GM19397 (cell line): ENCODE results near the gene RECQL5.

Experiments used
- ATAC-seq: cut with Tn5 transposase; IDR thresholded peaks from one replicate; pipeline ENCODE4 v1.9.1; 2021; ENCODE audit warnings: mild to moderate bottlenecking, moderate library complexity; ENCODE audit not compliant: unreplicated experiment

The RECQL5 gene

DNA sequence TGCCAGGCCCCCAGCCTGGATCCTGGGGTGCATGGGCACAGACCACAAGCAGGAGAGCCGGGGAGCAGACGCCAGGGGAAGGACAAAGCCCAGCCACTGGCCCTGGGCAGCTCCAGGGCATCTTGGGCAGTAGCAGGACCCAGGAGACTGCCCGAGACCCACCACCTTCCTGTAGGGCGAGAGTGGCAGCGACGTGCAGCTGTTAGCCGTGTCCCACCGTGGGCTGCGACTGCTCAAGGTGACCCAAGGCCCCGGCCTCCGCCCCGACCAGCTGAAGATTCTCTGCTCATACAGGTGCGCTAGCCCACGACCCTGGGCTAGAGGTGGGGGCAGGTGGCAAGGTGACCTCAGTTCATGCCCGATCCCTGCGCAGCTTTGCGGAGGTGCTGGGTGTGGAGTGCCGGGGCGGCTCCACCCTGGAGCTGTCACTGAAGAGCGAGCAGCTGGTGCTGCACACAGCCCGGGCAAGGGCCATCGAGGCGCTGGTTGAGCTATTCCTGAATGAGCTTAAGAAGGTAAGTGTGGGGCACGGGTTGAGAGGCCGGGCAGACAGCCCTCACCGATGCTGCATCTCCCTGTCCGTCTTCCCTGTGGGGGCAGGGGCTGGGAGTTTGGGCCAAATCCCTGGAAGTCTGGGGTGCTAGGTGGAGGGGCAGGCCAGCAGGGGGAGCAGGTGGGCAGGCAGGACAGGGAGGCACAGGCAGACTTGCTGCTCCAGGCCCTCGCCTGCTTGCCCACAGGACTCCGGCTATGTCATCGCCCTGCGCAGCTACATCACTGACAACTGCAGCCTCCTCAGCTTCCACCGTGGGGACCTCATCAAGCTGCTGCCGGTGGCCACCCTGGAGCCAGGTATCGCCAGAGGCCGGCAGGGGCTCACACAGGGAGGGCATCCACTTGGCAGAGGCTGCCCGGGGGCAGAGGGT is 47.2 kb downstream of the RECQL5 start:
- ATAC-seq = no peak

DNA sequence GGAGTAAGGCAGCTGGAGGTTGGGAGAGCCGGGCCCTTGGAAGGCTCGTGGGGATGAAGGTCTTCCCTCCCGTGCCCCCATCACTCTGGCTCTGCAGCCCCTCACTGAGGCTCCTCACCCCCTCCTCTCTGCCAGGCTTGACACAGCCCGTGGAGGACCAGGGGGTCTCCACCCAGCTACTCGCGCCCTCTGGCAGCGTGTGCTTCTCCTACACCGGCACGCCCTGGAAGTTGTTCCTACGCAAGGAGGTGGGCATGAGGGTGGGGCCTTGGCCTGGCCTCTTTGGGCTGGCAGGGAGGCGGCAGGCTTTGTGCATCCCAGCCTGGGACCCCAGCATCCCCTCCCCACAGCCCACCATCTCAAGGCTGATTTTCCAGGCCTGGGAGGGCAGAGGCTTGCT is 49.3 kb downstream of the RECQL5 start:
- ATAC-seq = no peak

DNA sequence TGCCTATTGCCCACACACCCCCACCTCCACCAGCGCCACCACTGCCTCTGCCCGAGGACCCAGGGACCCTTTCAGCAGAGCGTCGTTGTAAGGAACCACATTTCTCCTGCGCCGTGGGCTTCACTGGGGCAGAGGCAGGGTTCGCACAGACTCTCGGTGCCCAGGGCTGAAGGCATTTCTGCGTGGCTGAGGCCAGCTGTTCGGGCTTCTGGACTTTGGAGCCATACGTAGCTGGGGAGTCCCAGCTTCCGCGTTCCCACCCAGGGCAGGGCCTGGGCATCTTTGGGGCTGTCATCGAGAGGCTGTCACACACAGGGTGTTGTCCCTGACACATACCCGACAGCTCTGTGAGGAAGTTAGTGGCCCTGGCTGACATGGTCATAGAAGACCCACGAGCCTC is 49.7 kb downstream of the RECQL5 start:
- ATAC-seq = no peak

DNA sequence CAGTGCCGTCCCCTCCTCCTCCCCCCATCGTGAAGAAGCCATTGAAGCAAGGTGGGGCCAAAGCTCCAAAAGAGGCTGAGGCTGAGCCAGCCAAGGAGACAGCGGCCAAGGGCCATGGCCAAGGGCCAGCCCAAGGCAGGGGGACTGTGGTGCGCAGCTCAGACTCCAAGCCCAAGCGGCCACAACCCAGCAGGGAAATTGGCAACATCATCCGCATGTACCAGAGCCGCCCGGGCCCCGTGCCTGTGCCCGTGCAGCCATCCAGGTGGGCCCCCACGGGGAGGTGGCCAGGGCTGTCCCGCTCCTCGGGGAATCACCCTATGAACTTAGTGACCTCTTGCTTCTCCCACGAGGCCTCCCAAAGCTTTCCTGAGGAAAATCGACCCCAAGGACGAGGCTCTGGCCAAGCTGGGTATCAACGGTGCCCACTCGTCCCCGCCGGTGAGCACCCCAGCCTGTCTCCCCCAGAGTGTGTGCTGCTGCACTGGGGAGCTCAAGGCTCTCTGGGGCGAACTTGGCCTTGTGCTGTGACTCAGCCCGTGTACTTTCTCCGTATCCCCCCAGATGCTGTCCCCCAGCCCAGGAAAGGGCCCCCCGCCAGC is 50.3 kb downstream of the RECQL5 start:
- no peak for ATAC-seq

DNA sequence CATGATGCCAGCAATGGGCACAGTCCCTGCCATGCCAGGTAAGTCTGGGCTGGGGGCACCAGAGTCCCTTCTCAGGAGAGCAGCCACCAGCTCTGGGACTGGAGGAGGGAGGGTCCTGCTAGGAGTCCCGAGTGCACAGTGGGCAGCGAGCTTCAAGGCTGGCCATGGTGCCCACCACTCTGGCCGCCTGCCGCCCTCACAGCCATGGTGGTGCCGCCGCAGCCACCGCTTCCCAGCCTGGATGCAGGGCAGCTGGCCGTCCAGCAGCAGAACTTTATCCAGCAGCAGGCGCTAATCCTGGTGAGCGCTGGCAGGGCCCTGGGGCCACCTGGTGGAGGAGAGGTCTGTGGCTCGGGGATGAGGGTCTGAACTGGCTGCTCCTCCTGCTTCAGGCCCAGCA is 51.7 kb downstream of the RECQL5 start:
- ATAC-seq = no peak

DNA sequence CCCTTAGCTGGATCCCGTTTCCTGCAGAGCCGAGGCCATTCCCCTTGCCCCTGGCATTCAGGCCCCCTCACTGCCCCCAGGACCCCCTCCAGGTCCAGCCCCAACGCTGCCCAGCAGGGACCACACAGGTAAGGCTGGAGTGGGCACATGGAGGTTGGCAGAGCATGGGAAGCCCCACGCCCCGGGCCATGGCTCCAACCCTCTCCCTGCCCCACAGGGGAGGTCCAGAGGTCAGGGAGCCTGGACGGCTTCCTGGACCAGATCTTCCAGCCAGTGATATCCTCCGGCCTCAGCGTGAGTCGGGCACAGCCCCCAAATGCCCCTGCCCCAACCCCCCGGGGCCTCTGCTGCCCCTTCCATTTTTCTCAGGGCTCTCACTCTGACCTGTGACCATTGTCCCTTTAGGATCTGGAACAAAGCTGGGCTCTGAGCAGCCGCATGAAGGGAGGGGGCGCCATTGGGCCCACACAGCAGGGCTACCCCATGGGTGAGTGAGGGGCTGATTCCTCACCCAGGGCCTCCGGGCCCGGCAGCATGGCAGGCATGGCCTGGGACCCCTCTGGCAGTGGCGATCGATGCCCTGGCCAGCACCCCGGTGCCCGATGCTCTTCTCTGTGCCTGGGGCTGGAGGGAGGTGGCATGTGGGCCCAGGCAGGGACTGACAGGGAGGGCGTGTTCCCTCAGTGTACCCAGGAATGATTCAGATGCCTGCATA is 52.2 kb downstream of the RECQL5 start:
- no peak for ATAC-seq

DNA sequence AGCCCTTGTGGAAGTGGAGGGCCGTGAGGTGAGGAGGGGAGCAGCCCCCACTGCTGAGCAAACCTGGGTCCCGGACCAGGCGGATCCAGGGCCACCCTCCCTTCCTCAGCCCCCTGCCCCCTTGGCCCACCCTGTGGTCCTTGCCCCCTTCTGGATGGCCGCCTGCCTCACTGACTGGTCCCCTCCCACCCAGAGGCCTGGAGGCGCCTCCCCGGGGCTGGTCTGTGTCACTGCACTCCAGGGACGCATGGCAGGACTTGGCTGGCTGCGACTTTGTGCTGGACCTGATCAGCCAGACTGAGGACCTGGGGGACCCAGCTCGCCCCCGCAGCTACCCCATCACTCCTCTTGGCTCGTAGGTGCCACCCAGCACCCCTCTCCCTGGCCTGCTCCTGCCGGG is 52.9 kb downstream of the RECQL5 start:
- ATAC-seq = no peak

DNA sequence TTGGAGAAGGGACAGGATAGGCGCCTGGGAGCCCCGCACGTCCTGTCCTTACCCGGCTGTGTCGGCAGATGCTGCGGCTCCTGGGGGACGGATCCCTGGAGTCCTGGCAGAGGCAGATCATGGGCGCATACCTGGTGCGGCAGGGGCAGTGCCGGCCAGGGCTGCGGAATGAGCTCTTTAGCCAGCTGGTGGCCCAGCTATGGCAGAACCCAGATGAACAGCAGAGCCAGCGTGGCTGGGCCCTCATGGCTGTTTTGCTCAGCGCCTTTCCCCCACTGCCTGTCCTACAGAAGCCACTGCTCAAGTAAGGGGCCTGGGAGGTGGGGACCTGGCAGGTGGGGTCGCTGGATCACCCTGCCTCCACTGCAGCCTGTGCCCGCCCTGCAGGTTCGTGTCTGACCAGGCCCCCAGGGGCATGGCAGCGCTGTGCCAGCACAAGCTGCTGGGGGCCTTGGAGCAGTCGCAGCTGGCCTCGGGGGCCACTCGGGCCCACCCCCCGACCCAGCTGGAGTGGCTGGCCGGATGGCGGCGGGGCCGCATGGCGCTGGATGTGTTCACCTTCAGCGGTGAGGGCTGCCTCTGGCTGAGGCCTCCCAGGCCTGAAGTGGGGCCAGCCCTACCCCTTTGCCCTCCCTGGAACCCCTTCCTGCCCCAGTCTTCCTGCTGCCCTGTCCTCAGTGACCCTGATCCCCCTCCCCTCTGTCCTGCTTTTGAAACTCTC is 53.9 kb downstream of the RECQL5 start:
- no peak for ATAC-seq

DNA sequence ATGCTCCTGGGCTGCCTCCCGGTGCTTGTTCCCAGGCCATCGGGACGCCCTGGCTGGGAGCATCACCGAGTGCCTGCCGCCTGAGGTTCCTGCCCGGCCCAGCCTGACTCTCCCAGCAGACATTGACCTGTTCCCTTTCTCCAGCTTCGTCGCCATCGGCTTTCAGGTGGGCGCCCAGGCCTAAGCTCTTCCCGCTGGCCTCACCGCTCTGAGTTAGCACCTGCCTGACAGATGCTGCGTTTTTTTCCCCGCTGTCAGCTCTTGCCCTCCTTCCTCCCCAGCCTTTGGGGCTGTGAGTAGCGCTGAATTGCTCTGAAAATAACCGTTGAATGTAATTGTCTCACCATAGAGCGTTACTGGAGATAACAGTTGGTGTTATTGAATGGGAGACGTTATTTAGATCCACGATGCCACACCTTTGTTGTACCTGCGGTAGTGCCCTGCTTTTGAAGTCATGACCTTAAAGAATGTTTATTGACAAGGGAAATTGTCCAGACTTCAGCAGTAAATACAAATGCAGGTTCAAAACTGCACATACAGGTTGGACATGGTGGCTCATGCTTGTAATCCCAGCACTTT is 55.0 kb downstream of the RECQL5 start:
- no peak for ATAC-seq

DNA sequence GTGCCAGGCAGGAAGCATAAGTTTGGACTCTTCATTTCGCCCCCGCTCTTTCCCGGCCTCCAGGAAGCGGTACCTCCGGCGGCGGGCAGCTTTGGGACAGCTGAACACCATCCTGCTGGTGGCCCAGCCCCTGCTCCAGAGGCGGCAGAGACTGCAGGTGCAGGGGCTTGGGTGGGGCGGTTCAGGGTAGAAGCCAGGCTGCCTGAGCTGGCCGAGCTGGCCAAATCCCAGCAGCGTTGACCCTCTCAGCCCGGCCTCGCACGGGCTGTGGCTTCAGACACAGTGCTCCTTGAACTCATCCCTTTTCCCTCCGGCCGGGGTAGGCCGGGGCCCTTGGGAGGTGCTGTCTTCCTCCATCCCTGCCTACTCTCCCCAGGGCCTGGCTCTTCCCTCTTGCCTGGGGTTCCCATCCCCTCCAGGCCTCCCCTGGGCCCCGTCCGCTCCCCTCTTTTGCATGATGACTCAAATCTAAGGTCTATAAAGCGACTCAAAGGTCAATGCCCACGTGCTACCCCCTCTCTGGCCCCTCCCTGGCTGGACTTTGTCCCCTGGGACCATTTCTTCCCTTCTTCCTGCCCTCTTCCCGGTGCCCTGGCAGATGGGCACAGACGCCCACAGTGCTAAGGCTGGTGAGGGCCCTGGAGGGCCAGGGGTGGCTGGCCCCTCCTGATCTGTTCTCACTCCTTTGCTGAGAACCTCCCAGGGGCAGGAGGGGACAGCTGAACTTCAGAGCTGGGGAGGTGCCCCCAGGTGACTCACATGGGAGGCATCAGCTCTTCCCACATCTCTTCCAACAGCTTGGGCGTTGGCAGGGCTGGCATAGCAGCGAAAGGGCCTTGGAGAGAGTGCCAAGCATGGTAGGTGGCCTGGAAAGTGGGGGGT is 56.6 kb downstream of the RECQL5 start:
- no peak for ATAC-seq

DNA sequence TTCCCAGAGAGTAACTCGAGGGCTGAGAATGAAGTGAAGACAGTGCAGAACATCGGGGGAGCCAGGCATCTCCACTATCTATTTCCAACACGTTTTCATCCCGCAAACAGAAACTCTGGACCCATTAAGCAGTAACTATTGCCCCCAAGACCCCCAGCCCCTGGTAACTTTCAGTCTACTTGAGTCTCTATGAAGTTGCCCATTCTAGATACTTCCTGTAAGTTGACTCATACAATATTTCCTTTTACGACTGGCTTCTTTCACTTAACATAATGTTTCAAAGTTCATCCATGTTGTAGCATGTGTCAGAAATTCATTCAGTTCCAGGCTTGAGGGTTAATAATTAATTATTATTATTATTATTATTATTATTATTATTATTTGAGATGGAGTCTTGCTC is 59.9 kb downstream of the RECQL5 start:
- no peak for ATAC-seq

DNA sequence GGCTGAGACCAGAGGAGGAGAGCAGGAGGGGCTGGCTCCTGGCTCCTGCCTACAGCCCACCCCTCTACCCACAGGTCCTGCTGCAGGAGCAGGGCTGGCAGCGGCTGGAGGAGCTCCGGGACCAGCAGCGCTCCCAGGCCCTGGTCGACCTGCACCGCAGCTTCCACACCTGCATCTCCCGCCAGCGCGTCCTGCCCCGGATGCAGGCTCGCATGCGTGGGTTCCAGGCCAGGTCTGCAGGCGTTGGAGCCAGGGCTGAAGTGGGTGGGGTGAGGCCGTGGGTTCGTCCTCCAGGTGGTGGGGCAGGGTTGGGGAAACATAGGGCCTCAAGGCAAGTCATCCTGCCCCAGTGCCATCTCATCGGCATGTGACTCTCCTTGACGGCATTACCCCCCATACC is 61.2 kb downstream of the RECQL5 start:
- ATAC-seq = no peak

DNA sequence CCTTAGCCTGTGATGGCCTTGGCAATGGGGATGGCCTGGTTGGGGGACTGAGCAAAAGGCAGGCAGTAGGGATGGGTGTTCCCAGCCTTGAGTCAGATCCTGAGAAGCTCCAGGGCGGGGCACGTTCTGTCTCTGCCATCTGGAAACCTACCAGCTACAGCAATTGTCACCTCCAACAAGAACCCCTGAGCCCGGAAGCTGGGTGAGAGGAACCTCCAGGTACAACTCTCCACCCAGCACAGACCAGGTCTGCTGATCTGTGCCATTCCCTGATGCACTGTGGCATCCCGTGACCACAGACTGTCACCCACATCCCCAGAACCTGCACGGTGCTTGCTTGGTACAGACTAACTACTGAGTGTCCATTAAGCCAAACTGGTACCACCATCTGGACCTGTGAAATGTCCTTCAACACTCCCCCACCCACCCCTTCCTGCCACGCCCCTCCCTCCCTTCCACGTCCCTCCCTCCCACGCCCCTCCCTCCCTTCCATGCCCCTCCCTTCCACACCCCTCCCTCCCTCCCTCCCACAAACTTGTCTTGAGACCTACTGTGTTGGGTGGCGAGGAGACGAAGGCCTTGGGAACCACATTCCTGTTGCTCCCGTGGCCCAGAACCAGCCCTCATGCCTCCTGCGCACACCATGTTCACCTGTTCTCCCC is 62.8 kb downstream of the RECQL5 start:
- ATAC-seq = no peak

DNA sequence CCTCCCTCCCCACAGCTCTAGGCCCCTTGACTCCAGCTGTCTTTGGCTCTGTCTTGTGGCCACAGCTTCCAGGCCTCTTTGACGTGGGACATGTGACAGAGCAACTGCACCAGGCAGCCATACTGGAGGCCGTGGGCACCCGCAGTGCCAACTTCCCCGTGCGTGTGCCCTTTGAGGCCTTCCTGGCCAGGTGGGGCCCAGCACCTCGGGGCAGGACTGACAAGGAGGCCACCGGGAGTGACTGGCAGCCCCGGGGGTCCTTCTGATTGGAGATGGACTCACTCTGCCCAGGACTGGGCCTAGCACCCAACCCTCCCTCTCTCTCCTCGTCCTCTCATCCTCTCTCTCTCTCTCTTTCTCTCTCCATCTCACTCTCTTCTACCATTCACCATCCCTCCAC is 63.8 kb downstream of the RECQL5 start:
- no peak for ATAC-seq

DNA sequence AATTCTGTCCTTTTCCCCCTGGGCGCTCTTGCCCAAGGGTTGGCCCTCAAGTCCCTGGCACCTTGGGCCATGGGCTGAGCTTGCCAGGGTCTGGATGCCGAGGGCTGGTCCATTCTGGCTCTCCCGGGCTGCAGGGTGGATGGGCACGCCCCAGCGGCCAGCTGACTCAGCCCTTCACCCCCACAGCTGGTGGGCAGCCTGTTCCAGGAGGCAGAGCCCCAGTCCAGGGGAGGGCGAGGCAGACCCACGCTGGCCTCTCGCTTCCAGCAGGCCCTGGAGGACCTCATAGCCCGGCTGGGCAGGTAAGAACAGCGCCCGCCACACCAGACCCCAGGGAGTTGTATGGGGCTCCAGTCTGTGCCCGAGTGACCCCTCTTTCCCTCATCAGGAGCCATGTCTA is 64.3 kb downstream of the RECQL5 start:
- no peak for ATAC-seq

DNA sequence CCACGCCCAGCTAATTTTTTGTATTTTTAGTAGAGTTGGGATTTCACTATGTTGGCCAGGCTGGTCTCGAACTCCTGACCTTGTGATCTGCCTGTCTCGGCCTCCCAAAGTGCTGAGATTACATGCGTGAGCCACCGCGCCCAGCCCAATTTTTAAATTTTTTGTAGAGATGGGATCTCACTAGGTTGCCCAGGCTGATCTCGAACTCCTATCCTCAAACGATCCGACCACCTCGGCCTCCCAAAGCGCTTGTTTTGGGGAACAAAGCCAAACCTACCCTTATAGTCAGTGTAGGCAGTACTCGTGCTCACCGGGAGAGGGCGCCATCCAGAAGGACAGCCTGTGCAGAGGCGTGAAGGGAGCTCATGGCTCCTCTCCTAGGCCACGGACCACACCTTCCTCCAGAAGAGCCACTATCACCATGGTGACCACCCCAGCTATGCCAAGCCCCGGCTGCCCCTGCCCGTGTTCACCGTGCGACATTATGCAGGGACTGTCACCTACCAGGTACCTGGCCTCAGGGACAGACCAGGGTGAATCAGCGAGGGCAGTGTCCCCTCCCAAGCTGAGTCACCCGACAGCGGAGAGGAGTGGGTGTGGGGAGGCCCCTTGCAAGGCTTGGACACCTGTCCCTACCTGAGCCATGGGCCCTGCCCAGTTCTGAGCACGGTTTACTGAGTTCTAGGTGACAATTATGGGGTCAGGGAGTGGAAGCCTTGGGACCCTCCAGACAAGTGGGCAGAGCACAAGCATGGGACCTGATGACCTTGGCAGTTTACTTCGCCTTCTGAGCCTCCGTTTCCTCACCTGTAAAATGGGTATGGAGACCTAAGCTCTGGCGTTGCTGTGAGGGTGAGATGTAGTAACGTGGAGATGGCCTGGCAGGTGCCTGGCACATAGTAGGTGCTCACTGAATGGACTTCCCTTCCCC is 65.6 kb downstream of the RECQL5 start:
- no peak for ATAC-seq

DNA sequence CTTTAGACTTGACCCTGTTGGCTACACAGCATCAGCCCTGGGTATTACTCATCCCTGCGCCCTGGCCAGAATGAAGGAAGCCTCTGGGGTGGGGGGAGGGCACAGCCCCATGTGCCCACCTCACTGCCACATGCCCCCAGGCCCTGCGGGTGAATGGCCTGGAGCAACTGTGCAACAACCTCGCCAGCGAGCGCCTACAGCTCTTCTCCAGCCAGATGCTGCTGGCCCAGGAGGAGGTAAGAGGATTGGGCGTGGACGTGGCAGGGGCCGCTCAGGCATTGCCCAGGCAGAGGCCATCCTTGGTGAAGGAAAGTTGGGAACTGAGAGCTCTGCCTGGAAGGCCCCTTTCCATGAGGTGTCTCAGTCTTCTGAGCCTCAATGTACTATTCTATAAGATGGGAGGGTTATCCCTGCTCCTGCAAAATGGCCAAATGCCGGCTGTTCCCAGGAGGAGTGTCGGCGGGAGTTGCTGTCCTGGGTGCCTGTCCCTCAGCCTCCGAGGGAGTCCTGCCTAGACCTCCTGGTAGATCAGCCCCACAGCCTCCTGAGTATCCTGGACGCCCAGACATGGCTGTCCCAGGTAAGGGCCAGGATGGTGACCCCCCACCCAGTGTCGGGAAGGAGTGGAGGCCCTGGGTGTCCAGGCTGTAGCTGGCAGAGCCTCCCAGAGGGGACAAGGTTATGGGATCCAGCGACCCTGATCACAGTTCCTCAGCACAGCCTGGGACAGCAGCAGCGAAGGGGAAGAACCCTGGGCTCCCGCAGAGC is 70.5 kb downstream of the RECQL5 start:
- ATAC-seq = no peak

DNA sequence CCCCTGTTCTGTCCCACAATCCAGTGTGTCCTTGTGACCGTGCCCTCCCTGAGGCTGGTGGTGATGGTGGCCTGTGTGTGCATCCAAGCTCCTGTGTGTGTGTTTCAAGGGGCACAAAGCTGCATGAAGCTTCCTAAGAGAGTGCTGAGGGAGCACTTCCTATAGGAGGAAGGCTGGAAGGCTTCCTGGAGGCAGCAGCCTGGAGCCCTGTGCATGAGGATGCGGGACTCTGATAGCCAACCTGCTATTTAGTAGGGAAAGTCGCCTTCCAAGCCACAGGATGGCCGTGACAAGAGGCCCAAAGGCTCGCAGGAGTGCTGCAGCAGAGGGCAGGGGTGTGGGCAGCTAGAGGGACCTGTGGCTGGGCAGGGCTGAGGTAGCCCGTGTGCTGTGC is 71.0 kb downstream of the RECQL5 start:
- no peak for ATAC-seq
